HepG2 (cell line): ENCODE data around the gene SAE1. TPM values are rescaled to one million over a fixed set of nuclear protein-coding genes. Genes with fewer than 3 reads are reported as not detected.
A peak's percentile ranks its signal among the peaks of the same experiment; 100 is the strongest.

Experiments used
- AHR ChIP-seq: IDR thresholded peaks from 2 replicates; pipeline ENCODE4 v1.6.1; 2018; ENCODE audit warnings: missing genetic modification reagents, missing compliant biosample characterization
- EHMT2 ChIP-seq: fragments of 200-600 bp; sonication (generic); IDR thresholded peaks from 2 replicates; pipeline ENCODE4 v1.7.0; 2017; ENCODE audit warnings: antibody characterized with exemption, low read depth, low read length, borderline replicate concordance
- FOXK1 ChIP-seq: sonication (generic); formaldehyde crosslinking; IDR thresholded peaks from 2 replicates; pipeline ENCODE4 v1.4.0; 2020; ENCODE audit warnings: low read depth, missing genetic modification reagents, borderline replicate concordance
- GTF2F1 ChIP-seq: fragments of 150-350 bp; IDR thresholded peaks from 2 replicates; pipeline ENCODE4 v1.6.1; 2014; ENCODE audit warnings: low read length
- KLF11 ChIP-seq: IDR thresholded peaks from 2 replicates; pipeline ENCODE4 v1.6.1; 2016; ENCODE audit warnings: missing compliant biosample characterization
- KLF16 ChIP-seq, 2 experiments: sonication (generic) in 1 of 2; formaldehyde crosslinking in 1 of 2; IDR thresholded peaks; 2 replicates each; pipeline versions ENCODE4 v1.6.1 to v1.8.0; 2016 to 2023; ENCODE audit warnings: missing genetic modification reagents in 2 of 2, missing compliant biosample characterization in 1 of 2
- MXI1 ChIP-seq: IDR thresholded peaks from 3 replicates; pipeline ENCODE4 v1.6.1; 2012; ENCODE audit warnings: low read depth, low read length, inconsistent platforms, borderline replicate concordance
- NBN ChIP-seq: fragments of 450-650 bp; conservative IDR thresholded peaks from 2 replicates; pipeline ENCODE4 v1.6.1; 2017
- PHF21A ChIP-seq: sonication (generic); formaldehyde crosslinking; IDR thresholded peaks from 2 replicates; pipeline ENCODE4 v1.5.0; 2020; ENCODE audit warnings: mild to moderate bottlenecking, missing genetic modification reagents
- RBM39 ChIP-seq: fragments of 200-400 bp; formaldehyde crosslinking; IDR thresholded peaks from one replicate; pipeline ENCODE4 v1.6.1; 2018; ENCODE audit warnings: antibody characterized with exemption, mild to moderate bottlenecking, low read depth, low read length; ENCODE audit not compliant: poor library complexity, severe bottlenecking
- TAF1 ChIP-seq: sonication (generic); formaldehyde crosslinking; IDR thresholded peaks from 2 replicates; pipeline ENCODE4 v1.4.0; 2020; ENCODE audit warnings: missing genetic modification reagents
- ZBTB7B ChIP-seq: sonication (generic); formaldehyde crosslinking; IDR thresholded peaks from 2 replicates; pipeline ENCODE4 v1.4.0; 2020; ENCODE audit warnings: missing genetic modification reagents
- ZFP36 ChIP-seq: fragments of 150-350 bp; IDR thresholded peaks from 2 replicates; pipeline ENCODE4 v1.6.1; 2018; ENCODE audit warnings: borderline replicate concordance, low read length, low read depth; ENCODE audit not compliant: partially characterized antibody
- ZFP41 ChIP-seq: sonication (generic); formaldehyde crosslinking; IDR thresholded peaks from 2 replicates; pipeline ENCODE4 v1.4.0; 2020; ENCODE audit warnings: mild to moderate bottlenecking, missing genetic modification reagents, borderline replicate concordance
- ZNF441 ChIP-seq: sonication (generic); formaldehyde crosslinking; IDR thresholded peaks from 2 replicates; pipeline ENCODE4 v1.7.0; 2021; ENCODE audit warnings: missing genetic modification reagents, borderline replicate concordance
- ZNF460 ChIP-seq: sonication (generic); formaldehyde crosslinking; IDR thresholded peaks from 2 replicates; pipeline ENCODE4 v1.5.1; 2020; ENCODE audit warnings: missing genetic modification reagents, mild to moderate bottlenecking, borderline replicate concordance
- ZNF614 ChIP-seq: IDR thresholded peaks from 2 replicates; pipeline ENCODE4 v1.6.1; 2018; ENCODE audit warnings: missing biosample characterization, missing genetic modification reagents, inconsistent platforms, borderline replicate concordance
- ZNF703 ChIP-seq: sonication (generic); formaldehyde crosslinking; IDR thresholded peaks from 2 replicates; pipeline ENCODE4 v1.5.1; 2020; ENCODE audit warnings: missing genetic modification reagents, mild to moderate bottlenecking, moderate library complexity, borderline replicate concordance
- ZNF709 ChIP-seq: sonication (generic); formaldehyde crosslinking; IDR thresholded peaks from 2 replicates; pipeline ENCODE4 v1.5.0; 2020; ENCODE audit warnings: mild to moderate bottlenecking, missing genetic modification reagents
- ZNF788 ChIP-seq: sonication (generic); formaldehyde crosslinking; IDR thresholded peaks from 2 replicates; pipeline ENCODE4 v1.5.0; 2020; ENCODE audit warnings: mild to moderate bottlenecking, missing genetic modification reagents, borderline replicate concordance
- polyA plus RNA-seq, 8 experiments: library from polyadenylated mRNA; depleted of rRNA in 3 of 8; stranded (reverse) in 7 of 8; unstranded in 1 of 8; fragments of >200 nt; fragmentation: Illumina TruSeq in 4 of 8; extraction: Trizol in 4 of 8; gene quantifications; 2 replicates each; pipeline versions ENCODE4 v1.2.1 to v1.2.3, GENCODE V29; 2011 to 2016; ENCODE audit warnings: low read depth in 4 of 8, missing spikeins in 1 of 8, mixed read lengths in 1 of 8; ENCODE audit not compliant: insufficient read depth in 1 of 8
- total RNA-seq, 5 experiments: library from RNA; depleted of rRNA; stranded (reverse); fragments of >200 nt; fragmentation: Illumina TruSeq; extraction: Trizol; gene quantifications; 2 replicates each; pipeline ENCODE4 v1.2.3, GENCODE V29; 2016; ENCODE audit warnings: low read depth in 1 of 5
- TF ChIP-seq, protein P1 (sequence below): sonication (generic); formaldehyde crosslinking; IDR thresholded peaks from 2 replicates; pipeline ENCODE4 v1.5.0; 2020; ENCODE audit warnings: missing genetic modification reagents
- TF ChIP-seq, protein P2 (sequence below): sonication (generic); formaldehyde crosslinking; IDR thresholded peaks from 2 replicates; pipeline ENCODE4 v1.4.0; 2020; ENCODE audit warnings: missing genetic modification reagents, borderline replicate concordance

The SAE1 gene
- total and polyA plus RNA-seq, 2 of the 13 experiments (the other 11 are each of a cell fraction or from before 2014, with no cell fraction given), result 87.6 to 197 TPM

DNA sequence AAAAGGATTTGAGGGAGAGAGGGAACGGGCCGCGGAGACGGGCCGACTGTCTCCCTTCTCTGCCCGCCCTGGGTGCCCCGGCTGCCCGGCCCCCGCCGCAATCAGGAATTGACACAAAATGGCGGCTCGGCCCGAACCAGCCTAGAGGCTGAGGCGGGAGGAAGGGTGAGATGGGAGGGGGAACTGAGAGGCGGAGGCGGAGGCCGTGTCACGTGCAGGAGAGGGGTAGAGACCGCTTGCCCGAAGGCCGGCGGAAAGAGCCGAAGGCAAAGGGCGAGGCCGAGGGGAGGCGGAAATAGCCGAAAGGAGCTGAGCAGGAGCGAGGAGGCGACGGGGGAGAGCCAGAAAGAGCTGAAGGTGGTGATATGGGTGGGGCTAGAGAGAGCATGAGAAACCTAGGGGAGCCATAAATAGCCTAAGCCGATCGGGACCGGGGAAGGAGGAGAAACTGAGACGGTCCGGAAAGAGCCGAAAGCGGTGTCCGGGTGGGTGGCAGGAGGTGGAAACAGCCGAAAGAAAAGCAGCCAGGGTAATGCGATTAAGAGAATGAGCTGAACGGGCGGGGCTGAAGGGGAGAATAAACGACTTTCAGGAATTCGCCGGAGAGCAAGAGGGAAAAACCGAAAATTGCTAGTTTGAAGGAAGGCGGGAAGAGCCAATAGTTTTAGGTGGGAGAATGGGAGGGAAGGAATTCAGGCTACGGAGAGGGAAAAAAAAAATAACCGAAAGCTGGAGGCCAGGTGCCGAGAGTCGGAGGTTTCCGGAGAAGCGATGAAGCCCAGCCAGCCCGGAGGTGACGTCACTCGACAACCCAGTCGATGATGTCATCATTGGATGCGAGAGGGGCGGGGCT, 17.4 kb upstream of the SAE1 start, which contains the start of gene ZC3H4 (continued):
- TF ChIP-seq, protein P1, sequence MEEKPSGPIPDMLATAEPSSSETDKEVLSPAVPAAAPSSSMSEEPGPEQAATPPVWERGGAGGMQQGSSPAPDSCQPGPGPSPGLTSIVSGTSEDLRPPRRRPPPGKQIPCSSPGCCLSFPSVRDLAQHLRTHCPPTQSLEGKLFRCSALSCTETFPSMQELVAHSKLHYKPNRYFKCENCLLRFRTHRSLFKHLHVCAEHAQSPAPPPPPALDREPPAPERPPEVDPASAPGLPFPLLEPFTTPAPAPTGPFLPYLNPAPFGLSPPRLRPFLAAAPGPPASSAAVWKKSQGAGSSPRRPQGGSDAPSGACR, result 0 out of 2 replicates have a peak, but pooled peaks have one; percentile 31
- TF ChIP-seq ZNF709 (CRISPR knock-in tag), result peak; percentile 27; the same call in 1 of the 2 replicates
- TF ChIP-seq, protein P2, sequence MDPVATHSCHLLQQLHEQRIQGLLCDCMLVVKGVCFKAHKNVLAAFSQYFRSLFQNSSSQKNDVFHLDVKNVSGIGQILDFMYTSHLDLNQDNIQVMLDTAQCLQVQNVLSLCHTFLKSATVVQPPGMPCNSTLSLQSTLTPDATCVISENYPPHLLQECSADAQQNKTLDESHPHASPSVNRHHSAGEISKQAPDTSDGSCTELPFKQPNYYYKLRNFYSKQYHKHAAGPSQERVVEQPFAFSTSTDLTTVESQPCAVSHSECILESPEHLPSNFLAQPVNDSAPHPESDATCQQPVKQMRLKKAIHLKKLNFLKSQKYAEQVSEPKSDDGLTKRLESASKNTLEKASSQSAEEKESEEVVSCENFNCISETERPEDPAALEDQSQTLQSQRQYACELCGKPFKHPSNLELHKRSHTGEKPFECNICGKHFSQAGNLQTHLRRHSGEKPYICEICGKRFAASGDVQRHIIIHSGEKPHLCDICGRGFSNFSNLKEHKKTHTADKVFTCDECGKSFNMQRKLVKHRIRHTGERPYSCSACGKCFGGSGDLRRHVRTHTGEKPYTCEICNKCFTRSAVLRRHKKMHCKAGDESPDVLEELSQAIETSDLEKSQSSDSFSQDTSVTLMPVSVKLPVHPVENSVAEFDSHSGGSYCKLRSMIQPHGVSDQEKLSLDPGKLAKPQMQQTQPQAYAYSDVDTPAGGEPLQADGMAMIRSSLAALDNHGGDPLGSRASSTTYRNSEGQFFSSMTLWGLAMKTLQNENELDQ, result no peak
- peak in 1 of 2 experiments; percentile 57; a peak in 1 of 4 replicates for TF ChIP-seq KLF16 (CRISPR knock-in tag; IDR thresholded peaks at IDR 0.05)
- no peak for TF ChIP-seq ZFP41 (CRISPR knock-in tag)
- peak; percentile 78; the same call in 1 of the 2 replicates for TF ChIP-seq ZNF788 (CRISPR knock-in tag)
- peak; percentile 51; the same call in 1 of the 2 replicates for TF ChIP-seq ZBTB7B (CRISPR knock-in tag)
- no peak for TF ChIP-seq ZNF460
- TF ChIP-seq ZFP36, result no peak
- peak; percentile 82; the same call in 1 of the 2 replicates for TF ChIP-seq ZNF441 (CRISPR knock-in tag)
- TF ChIP-seq NBN, result no peak
- TF ChIP-seq RBM39, result peak; percentile 33
- TF ChIP-seq TAF1 (CRISPR knock-in tag), result peak; percentile 76; the same call in 1 of the 2 replicates
- TF ChIP-seq FOXK1, result peak; percentile 64
- TF ChIP-seq MXI1, result peak; percentile 41; the same call in 1 of the 3 replicates
- TF ChIP-seq GTF2F1, result 0 out of 2 replicates have a peak, but pooled peaks have one; percentile 39
- TF ChIP-seq PHF21A, result peak; percentile 45
- TF ChIP-seq KLF11 (CRISPR knock-in tag), result 0 out of 2 replicates have a peak, but pooled peaks have one; percentile 28
- peak; percentile 81; the same call in 1 of the 2 replicates for TF ChIP-seq ZNF614 (CRISPR knock-in tag)
- TF ChIP-seq EHMT2, result no peak
- TF ChIP-seq AHR (CRISPR knock-in tag), result 0 out of 2 replicates have a peak, but pooled peaks have one; percentile 84
- no peak; the same call in 1 of the 2 replicates for TF ChIP-seq ZNF703 (CRISPR knock-in tag)
